HL-60/S4 (cell line): ENCODE data around the gene SSH2.
"Not testable (repeated sequence)": the region's sequence is repeated elsewhere in the genome, so short reads cannot be mapped to it uniquely, and the experiment has no call there.

ENCODE experiments used
- in situ Hi-C: fragments of 300-500 bp; cut with MboI; formaldehyde crosslinking; loops from 2 replicates; pipeline ENCODE4 v1.14.3; 2022; ENCODE audit warnings: low sequenced_read_pairs

SSH2 gene

GRCh38 chr17:29929533-29930408, at the start of gene SSH2:
SSH2 (minus strand) TSS chr17:29930228; CDS start chr17:29930000, 228 bp downstream.
- in situ Hi-C loops: loop anchor here (5.0 to 25.0 kb wide), 2 partner anchors 122 to 292 kb away; no protein-coding TSS in a partner anchor

GRCh38 chr17:29977836-29978235, 47.8 kb upstream of the SSH2 start:
- in situ Hi-C loops: no loop called here

- in situ Hi-C loops: no loop called here
These were observed 43.0 kb upstream of the SSH2 start for GRCh38 chr17:29973005-29973404.

- in situ Hi-C loops: no loop called here
These were observed 42.2 kb upstream of the SSH2 start for GRCh38 chr17:29972277-29972676.

GRCh38 chr17:29968271-29968670, 38.2 kb upstream of the SSH2 start:
- in situ Hi-C loops: no loop called here

- in situ Hi-C loops: no loop called here
These were observed 32.6 kb upstream of the SSH2 start for GRCh38 chr17:29962656-29963055.

- in situ Hi-C loops: no loop called here
These were observed 29.8 kb upstream of the SSH2 start for GRCh38 chr17:29959658-29960337.

GRCh38 chr17:29958947-29959657, 29.1 kb upstream of the SSH2 start:
- in situ Hi-C loops: no loop called here

GRCh38 chr17:29957488-29957887, 27.5 kb upstream of the SSH2 start:
- in situ Hi-C loops: not testable (repeated sequence)

GRCh38 chr17:29956225-29956624, 26.2 kb upstream of the SSH2 start:
- in situ Hi-C loops: no loop called here

- in situ Hi-C loops: no loop called here
These were observed 24.4 kb upstream of the SSH2 start for GRCh38 chr17:29954405-29954804.

- in situ Hi-C loops: loop anchor here (25.0 kb wide), 1 partner anchor 312 kb away; no protein-coding TSS in a partner anchor
These were observed 19.7 kb upstream of the SSH2 start for GRCh38 chr17:29949696-29950095.

GRCh38 chr17:29948448-29949215, 18.6 kb upstream of the SSH2 start:
- in situ Hi-C loops: loop anchor here (25.0 kb wide), 1 partner anchor 311 kb away; no protein-coding TSS in a partner anchor

- in situ Hi-C loops: loop anchor here (25.0 kb wide), 1 partner anchor 308 kb away; no protein-coding TSS in a partner anchor
These were observed 15.3 kb upstream of the SSH2 start for GRCh38 chr17:29945281-29945680.

- in situ Hi-C loops: loop anchor here (25.0 kb wide), 1 partner anchor 304 kb away; no protein-coding TSS in a partner anchor
These were observed 11.3 kb upstream of the SSH2 start, which contains the start of gene EFCAB5 for GRCh38 chr17:29941334-29941733. EFCAB5 (plus strand) TSS chr17:29941634; CDS start chr17:29941797, 163 bp downstream.

- in situ Hi-C loops: loop anchor here (25.0 kb wide), 1 partner anchor 299 kb away; no protein-coding TSS in a partner anchor
These were observed 6.7 kb upstream of the SSH2 start for GRCh38 chr17:29936724-29937123.

GRCh38 chr17:29935909-29936308, 5.9 kb upstream of the SSH2 start:
- in situ Hi-C loops: loop anchor here (25.0 kb wide), 1 partner anchor 299 kb away; no protein-coding TSS in a partner anchor

- in situ Hi-C loops: loop anchor here (5.0 to 25.0 kb wide), 2 partner anchors 126 to 296 kb away; no protein-coding TSS in a partner anchor
These were observed 3.4 kb upstream of the SSH2 start for GRCh38 chr17:29933379-29933778.

- in situ Hi-C loops: loop anchor here (5.0 to 25.0 kb wide), 2 partner anchors 124 to 294 kb away; no protein-coding TSS in a partner anchor
These were observed 1.4 kb upstream of the SSH2 start for GRCh38 chr17:29931231-29931932.
